SW480 (cell line): ENCODE data around the gene PLK2.

Source experiments
- DNase-seq: peaks from one replicate; pipeline ENCODE4 v3.0.0-alpha.2; 2016; ENCODE audit warnings: low spot score

The PLK2 gene

GRCh38 chr5:58460002-58460731, at the start of gene PLK2:
TSS of gene PLK2 (minus strand) at chr5:58460086. CDS start at chr5:58459959, 127 bp downstream.
- DNase-seq = peak; percentile 75

GRCh38 chr5:58507715-58508114, 47.8 kb upstream of the PLK2 start:
- DNase-seq = no peak

- DNase-seq = no peak
Measured at GRCh38 chr5:58505971-58506640, 46.2 kb upstream of the PLK2 start.

- no peak for DNase-seq
Measured at GRCh38 chr5:58505502-58505901, 45.6 kb upstream of the PLK2 start.

- no peak for DNase-seq
Measured at GRCh38 chr5:58504766-58505165, 44.9 kb upstream of the PLK2 start.

- no peak for DNase-seq
Measured at GRCh38 chr5:58503390-58504046, 43.6 kb upstream of the PLK2 start.

GRCh38 chr5:58501778-58502417, 42.0 kb upstream of the PLK2 start:
- no peak for DNase-seq

- DNase-seq = no peak
Measured at GRCh38 chr5:58499941-58500340, 40.1 kb upstream of the PLK2 start.

- DNase-seq = no peak
Measured at GRCh38 chr5:58499231-58499630, 39.3 kb upstream of the PLK2 start.

GRCh38 chr5:58498340-58498942, 38.6 kb upstream of the PLK2 start:
- peak; percentile 27 for DNase-seq

GRCh38 chr5:58497921-58498320, 38.0 kb upstream of the PLK2 start:
- DNase-seq = no peak

GRCh38 chr5:58497386-58497785, 37.5 kb upstream of the PLK2 start:
- no peak for DNase-seq

- peak; percentile 5 for DNase-seq
Measured at GRCh38 chr5:58496488-58496887, 36.6 kb upstream of the PLK2 start.

GRCh38 chr5:58493141-58493540, 33.3 kb upstream of the PLK2 start:
- no peak for DNase-seq

GRCh38 chr5:58491216-58491892, 31.5 kb upstream of the PLK2 start, which contains the start of gene GAPT:
TSS of gene GAPT (plus strand) at chr5:58491435. CDS start at chr5:58494537, 3,102 bp downstream.
- DNase-seq = no peak

- no peak for DNase-seq
Measured at GRCh38 chr5:58490402-58491050, 30.6 kb upstream of the PLK2 start.

GRCh38 chr5:58486290-58486689, 26.4 kb upstream of the PLK2 start:
- no peak for DNase-seq

GRCh38 chr5:58484505-58484904, 24.6 kb upstream of the PLK2 start:
- DNase-seq = no peak

GRCh38 chr5:58482536-58482935, 22.6 kb upstream of the PLK2 start:
- no peak for DNase-seq

- no peak for DNase-seq
Measured at GRCh38 chr5:58481828-58482227, 21.9 kb upstream of the PLK2 start.

- DNase-seq = no peak
Measured at GRCh38 chr5:58481066-58481676, 21.3 kb upstream of the PLK2 start.
